Large intestine (tissue), 3 donors: Measurements from ENCODE around the gene RPP38. TPM values are rescaled to one million over a fixed set of nuclear protein-coding genes. Genes with fewer than 3 reads are reported as not detected.

ENCODE experiments used
- DNase-seq, 2 donors: peaks; one replicate each; pipeline versions ENCODE4 v3.0.0 to v3.0.0-alpha.2; 2013
- H3K27ac ChIP-seq: one replicate; pipeline ENCODE4 v1.5.1; 2013; ENCODE audit warnings: low read length
- H3K27me3 ChIP-seq: 2 replicates; pipeline ENCODE4 v1.6.1; 2013; ENCODE audit warnings: low read length; ENCODE audit not compliant: control insufficient read depth, insufficient read depth
- H3K36me3 ChIP-seq: 2 replicates; pipeline ENCODE4 v1.6.1; 2013; ENCODE audit warnings: low read length; ENCODE audit not compliant: control insufficient read depth, insufficient read depth
- H3K4me1 ChIP-seq: one replicate; pipeline ENCODE4 v1.6.1; 2013; ENCODE audit warnings: low read length; ENCODE audit not compliant: control insufficient read depth, insufficient read depth
- H3K4me3 ChIP-seq: one replicate; pipeline ENCODE4 v1.5.1; 2013; ENCODE audit warnings: low read length
- H3K9me3 ChIP-seq: one replicate; pipeline ENCODE4 v1.6.1; 2013; ENCODE audit warnings: mild to moderate bottlenecking, low read depth, low read length, moderate library complexity; ENCODE audit not compliant: control insufficient read depth
- WGBS: methylation state at CpG from one replicate; pipeline ENCODE4 v1.1.5; 2013; ENCODE audit warnings: low lambda C conversion rate; ENCODE audit not compliant: insufficient coverage; 5-methylcytosine and 5-hydroxymethylcytosine counted together
- polyA plus RNA-seq: library from polyadenylated mRNA; unstranded; fragments of 120-200 nt; gene quantifications from one replicate; pipeline ENCODE4 v1.2.1, GENCODE V29; 2013

RPP38 gene
- polyA plus RNA-seq, 1 donor = 30.2 TPM

DNA sequence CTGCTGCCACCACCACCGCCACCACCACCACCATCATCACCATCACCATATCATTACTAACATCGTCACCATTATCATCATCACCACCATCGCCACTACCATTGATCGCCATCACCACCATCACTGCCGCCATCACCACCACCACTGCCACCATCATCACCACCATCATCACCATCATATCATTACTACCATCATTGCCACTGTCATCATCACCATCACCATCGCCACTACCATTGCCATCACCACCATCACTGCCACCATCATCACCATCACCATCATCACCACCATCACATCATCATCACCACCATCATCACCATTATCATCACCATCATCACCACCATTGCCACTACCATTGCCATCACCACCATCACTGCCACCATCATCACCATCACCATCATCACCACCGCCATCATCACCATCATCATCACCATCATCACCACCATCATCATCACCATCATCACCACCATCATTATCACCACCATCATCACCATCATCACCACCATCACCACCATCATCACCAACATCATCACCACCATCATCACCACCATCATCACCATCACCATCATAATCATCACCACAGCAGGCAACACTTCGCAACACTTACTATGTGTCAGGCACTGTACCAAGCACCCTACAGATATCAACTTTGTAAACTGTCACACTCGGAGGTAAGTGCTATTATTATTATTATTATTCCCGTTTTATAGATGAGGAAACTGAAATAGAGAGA lies 52.1 kb downstream of the RPP38 start:
- no peak for DNase-seq
- Histone ChIP-seq H3K4me1 (no peaks in the 10 kb centered on the region), H3K4me3 (no peak overlapping the region), H3K27ac (no peak overlapping the region), H3K27me3 (no peaks in the 10 kb centered on the region), H3K36me3 (no peaks in the 10 kb centered on the region), H3K9me3 (peaks cover 6% of the 10 kb centered on the region)
- no CpG with 5 or more reads among the region's 10 CpGs for WGBS

GRCh38 chr10:15150563-15150962 lies 53.4 kb downstream of the RPP38 start:
- no peak overlapping the region for H3K27ac ChIP-seq
- no peaks in the 10 kb centered on the region for H3K4me1 ChIP-seq
- H3K9me3 ChIP-seq = peaks cover 6% of the 10 kb centered on the region
- no peaks in the 10 kb centered on the region for H3K36me3 ChIP-seq
- no peaks in the 10 kb centered on the region for H3K27me3 ChIP-seq
- DNase-seq = no peak
- WGBS = 100% methylated on average over 1 of the region's 7 CpGs
- H3K4me3 ChIP-seq = no peak overlapping the region

- Histone ChIP-seq H3K4me1 (no peaks in the 10 kb centered on the region), H3K36me3 (no peaks in the 10 kb centered on the region), H3K27me3 (no peaks in the 10 kb centered on the region), H3K27ac (peak overlapping the region; percentile 29), H3K4me3 (no peak overlapping the region), H3K9me3 (peaks cover 6% of the 10 kb centered on the region)
- peak in 1 of 2 donors; percentile 23 for DNase-seq
Measured at GRCh38 chr10:15152556-15152955, 55.4 kb downstream of the RPP38 start.

Other genes with a start within 250 kb of the RPP38 start
- 10.9 TPM for gene SUV39H2, start 218.5 kb upstream of the RPP38 start, polyA plus RNA-seq
- 11.3 TPM for gene DCLRE1C, start 143.3 kb upstream of the RPP38 start, polyA plus RNA-seq
- 0.33 TPM for gene MEIG1, start 138.0 kb upstream of the RPP38 start, polyA plus RNA-seq
- gene OLAH, start 53.4 kb upstream of the RPP38 start, polyA plus RNA-seq = not detected
- 2.2 TPM for gene ACBD7, start 8.6 kb upstream of the RPP38 start, polyA plus RNA-seq
- 15.5 TPM for gene NMT2, start 71.3 kb downstream of the RPP38 start, polyA plus RNA-seq